ENCODE results near the gene PHACTR2. TPM values are rescaled to one million over a fixed set of nuclear protein-coding genes. Genes with fewer than 3 reads are reported as not detected.

Gene PHACTR2
- total and polyA plus RNA-seq, 4 donors = 11.0 to 119 (median 43.8) TPM

GRCh38 chr6:143691900-143692636 lies 14.3 kb downstream of the PHACTR2 start:
- WGBS, 2 donors = 55 to 62% methylated on average over 7 of the region's 7 CpGs
- Histone ChIP-seq H3K27ac (ENCODE audit: low read depth in 1 of 2, low read length in 1 of 2) (peak overlapping the region; percentile 15 to 23), H3K9ac (ENCODE audit: insufficient read depth in 1 of 2, low read length in 2 of 2) (peak overlapping the region in 1 of 2 donors; percentile 14), H3K36me3 (ENCODE audit: control insufficient read depth in 4 of 4, insufficient read depth in 4 of 4, low read length in 4 of 4) (peaks cover 0 to 3% (median 0%) of the 10 kb centered on the region in 4 donors), H3K9me3 (ENCODE audit: control insufficient read depth in 4 of 4, insufficient read depth in 3 of 4, low read length in 3 of 4) (no peaks in the 10 kb centered on the region), H3K4me3 (no peak overlapping the region), H3K27me3 (ENCODE audit: control insufficient read depth in 3 of 3, insufficient read depth in 3 of 3, low read length in 2 of 3) (no peaks in the 10 kb centered on the region), H3K4me1 (ENCODE audit: control insufficient read depth in 5 of 5, insufficient read depth in 5 of 5, low read length in 5 of 5) (peaks cover 8 to 56% (median 44%) of the 10 kb centered on the region in 5 donors)
- no peak for TF ChIP-seq CTCF (IDR thresholded peaks at IDR 0.05; ENCODE audit: control extremely low read depth, extremely low read depth)
- DNase-seq (peak in 2 of 3 donors; percentile 76), ATAC-seq (ENCODE audit: insufficient read depth, low FRiP score) (no peak)

- H3K4me1 ChIP-seq (ENCODE audit: control insufficient read depth in 5 of 5, insufficient read depth in 5 of 5, low read length in 5 of 5) = peaks cover 8 to 59% (median 47%) of the 10 kb centered on the region in 5 donors
- H3K27ac ChIP-seq (ENCODE audit: low read depth in 1 of 2, low read length in 1 of 2) = peak overlapping the region in 1 of 2 donors; percentile 52
- no peaks in the 10 kb centered on the region for H3K9me3 ChIP-seq (ENCODE audit: control insufficient read depth in 4 of 4, insufficient read depth in 3 of 4, low read length in 3 of 4)
- DNase-seq = peak in 2 of 3 donors; percentile 61 to 72
- no peak for TF ChIP-seq CTCF (IDR thresholded peaks at IDR 0.05; ENCODE audit: control extremely low read depth, extremely low read depth)
- H3K4me3 ChIP-seq = no peak overlapping the region
- peaks cover 0 to 3% (median 0%) of the 10 kb centered on the region in 4 donors for H3K36me3 ChIP-seq (ENCODE audit: control insufficient read depth in 4 of 4, insufficient read depth in 4 of 4, low read length in 4 of 4)
- no peaks in the 10 kb centered on the region for H3K27me3 ChIP-seq (ENCODE audit: control insufficient read depth in 3 of 3, insufficient read depth in 3 of 3, low read length in 2 of 3)
- H3K9ac ChIP-seq (ENCODE audit: insufficient read depth in 1 of 2, low read length in 2 of 2) = no peak overlapping the region
- 45 to 46% methylated on average over 3 of the region's 3 CpGs for WGBS, 2 donors
- no peak for ATAC-seq (ENCODE audit: insufficient read depth, low FRiP score)
Measured at GRCh38 chr6:143692696-143693095, 14.9 kb downstream of the PHACTR2 start.

- no peak for DNase-seq
- no peak overlapping the region for H3K9ac ChIP-seq (ENCODE audit: insufficient read depth in 1 of 2, low read length in 2 of 2)
- no peaks in the 10 kb centered on the region for H3K27me3 ChIP-seq (ENCODE audit: control insufficient read depth in 3 of 3, insufficient read depth in 3 of 3, low read length in 2 of 3)
- no peaks in the 10 kb centered on the region for H3K9me3 ChIP-seq (ENCODE audit: control insufficient read depth in 4 of 4, insufficient read depth in 3 of 4, low read length in 3 of 4)
- ATAC-seq (ENCODE audit: insufficient read depth, low FRiP score) = no peak
- no peak overlapping the region for H3K4me3 ChIP-seq
- peaks cover 3 to 60% (median 46%) of the 10 kb centered on the region in 5 donors for H3K4me1 ChIP-seq (ENCODE audit: control insufficient read depth in 5 of 5, insufficient read depth in 5 of 5, low read length in 5 of 5)
- TF ChIP-seq CTCF (IDR thresholded peaks at IDR 0.05; ENCODE audit: control extremely low read depth, extremely low read depth) = no peak
- peaks cover 0 to 3% (median 0%) of the 10 kb centered on the region in 4 donors for H3K36me3 ChIP-seq (ENCODE audit: control insufficient read depth in 4 of 4, insufficient read depth in 4 of 4, low read length in 4 of 4)
- 71% methylated on average over 2 of the region's 2 CpGs for WGBS, 2 donors
- no peak overlapping the region for H3K27ac ChIP-seq (ENCODE audit: low read depth in 1 of 2, low read length in 1 of 2)
Measured at GRCh38 chr6:143694013-143694412, 16.2 kb downstream of the PHACTR2 start.
